Measurements from ENCODE around the gene OR51V1. TPM values are rescaled to one million over a fixed set of nuclear protein-coding genes. Genes with fewer than 3 reads are reported as not detected.

Gene OR51V1
- total and polyA plus RNA-seq, 7 donors: not detected

DNA sequence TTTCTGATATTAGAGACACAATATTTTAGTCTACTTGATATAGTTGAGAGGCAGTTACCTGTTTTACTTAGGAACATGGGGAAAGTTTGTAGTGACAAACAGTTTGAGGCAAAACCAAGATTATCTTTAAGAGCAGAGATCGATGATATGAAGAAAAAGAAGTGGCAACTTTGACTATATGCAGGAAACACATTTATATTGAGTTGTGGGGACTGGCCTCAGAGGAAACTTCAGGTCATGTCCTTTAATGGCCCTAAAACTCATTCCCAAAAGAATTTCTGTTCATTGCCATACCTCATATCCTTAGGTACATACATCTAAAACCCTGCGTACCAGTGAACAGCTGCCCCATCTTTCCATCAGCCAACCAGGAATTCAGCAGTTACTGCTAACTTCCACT is 44.7 kb upstream of the OR51V1 start:
- H3K36me3 ChIP-seq: no peaks in the 10 kb centered on the region
- 70 to 80% methylated on average over 2 of the region's 2 CpGs for WGBS, 2 donors

DNA sequence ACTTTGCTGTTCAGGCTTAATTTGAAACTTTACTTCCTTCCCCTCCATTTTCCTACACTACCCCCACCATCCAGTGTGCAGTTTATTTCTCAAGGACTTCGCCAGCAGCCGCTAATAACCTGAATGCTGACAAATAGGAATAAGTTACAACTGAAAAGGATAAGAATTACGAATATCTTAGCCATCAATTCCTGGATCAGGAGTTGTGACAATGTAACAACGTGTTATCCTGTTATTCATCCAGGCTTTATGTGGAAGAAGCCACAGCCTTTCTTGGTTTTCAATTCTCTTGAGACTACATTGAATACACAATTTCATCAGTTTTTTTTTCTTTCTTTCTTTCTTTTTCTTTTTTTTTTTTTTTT is 43.3 kb upstream of the OR51V1 start:
- Histone ChIP-seq H3K4me1 (no peaks in the 10 kb centered on the region), H3K27ac (no peak overlapping the region), H3K27me3 (no peaks in the 10 kb centered on the region), H3K4me3 (no peak overlapping the region), H3K36me3 (no peaks in the 10 kb centered on the region), H3K9me3 (no peaks in the 10 kb centered on the region)
- no peak for DNase-seq
- TF ChIP-seq, protein P1, sequence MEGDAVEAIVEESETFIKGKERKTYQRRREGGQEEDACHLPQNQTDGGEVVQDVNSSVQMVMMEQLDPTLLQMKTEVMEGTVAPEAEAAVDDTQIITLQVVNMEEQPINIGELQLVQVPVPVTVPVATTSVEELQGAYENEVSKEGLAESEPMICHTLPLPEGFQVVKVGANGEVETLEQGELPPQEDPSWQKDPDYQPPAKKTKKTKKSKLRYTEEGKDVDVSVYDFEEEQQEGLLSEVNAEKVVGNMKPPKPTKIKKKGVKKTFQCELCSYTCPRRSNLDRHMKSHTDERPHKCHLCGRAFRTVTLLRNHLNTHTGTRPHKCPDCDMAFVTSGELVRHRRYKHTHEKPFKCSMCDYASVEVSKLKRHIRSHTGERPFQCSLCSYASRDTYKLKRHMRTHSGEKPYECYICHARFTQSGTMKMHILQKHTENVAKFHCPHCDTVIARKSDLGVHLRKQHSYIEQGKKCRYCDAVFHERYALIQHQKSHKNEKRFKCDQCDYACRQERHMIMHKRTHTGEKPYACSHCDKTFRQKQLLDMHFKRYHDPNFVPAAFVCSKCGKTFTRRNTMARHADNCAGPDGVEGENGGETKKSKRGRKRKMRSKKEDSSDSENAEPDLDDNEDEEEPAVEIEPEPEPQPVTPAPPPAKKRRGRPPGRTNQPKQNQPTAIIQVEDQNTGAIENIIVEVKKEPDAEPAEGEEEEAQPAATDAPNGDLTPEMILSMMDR (IDR thresholded peaks at IDR 0.05): no peak
- TF ChIP-seq EP300 (IDR thresholded peaks at IDR 0.05): no peak
- no peak for TF ChIP-seq POLR2A (IDR thresholded peaks at IDR 0.05)
- no peak for TF ChIP-seq POLR2AphosphoS5 (IDR thresholded peaks at IDR 0.05)
- intact Hi-C loops (cut with DNase I): no loop called here
- WGBS, 2 donors: 81 to 86% methylated on average over 4 of the region's 4 CpGs

More for the DNA sequence above, 44.7 kb upstream of the OR51V1 start:
- no peak overlapping the region for H3K4me3 ChIP-seq
- intact Hi-C loops (cut with DNase I): no loop called here
- H3K27ac ChIP-seq: no peak overlapping the region
- H3K4me1 ChIP-seq: no peaks in the 10 kb centered on the region
- H3K9me3 ChIP-seq: no peaks in the 10 kb centered on the region
- TF ChIP-seq POLR2AphosphoS5 (IDR thresholded peaks at IDR 0.05) (no peak), EP300 (IDR thresholded peaks at IDR 0.05) (no peak), POLR2A (IDR thresholded peaks at IDR 0.05) (no peak)
- TF ChIP-seq, protein P1 (IDR thresholded peaks at IDR 0.05): no peak
- H3K27me3 ChIP-seq: no peaks in the 10 kb centered on the region
- no peak for DNase-seq

DNA sequence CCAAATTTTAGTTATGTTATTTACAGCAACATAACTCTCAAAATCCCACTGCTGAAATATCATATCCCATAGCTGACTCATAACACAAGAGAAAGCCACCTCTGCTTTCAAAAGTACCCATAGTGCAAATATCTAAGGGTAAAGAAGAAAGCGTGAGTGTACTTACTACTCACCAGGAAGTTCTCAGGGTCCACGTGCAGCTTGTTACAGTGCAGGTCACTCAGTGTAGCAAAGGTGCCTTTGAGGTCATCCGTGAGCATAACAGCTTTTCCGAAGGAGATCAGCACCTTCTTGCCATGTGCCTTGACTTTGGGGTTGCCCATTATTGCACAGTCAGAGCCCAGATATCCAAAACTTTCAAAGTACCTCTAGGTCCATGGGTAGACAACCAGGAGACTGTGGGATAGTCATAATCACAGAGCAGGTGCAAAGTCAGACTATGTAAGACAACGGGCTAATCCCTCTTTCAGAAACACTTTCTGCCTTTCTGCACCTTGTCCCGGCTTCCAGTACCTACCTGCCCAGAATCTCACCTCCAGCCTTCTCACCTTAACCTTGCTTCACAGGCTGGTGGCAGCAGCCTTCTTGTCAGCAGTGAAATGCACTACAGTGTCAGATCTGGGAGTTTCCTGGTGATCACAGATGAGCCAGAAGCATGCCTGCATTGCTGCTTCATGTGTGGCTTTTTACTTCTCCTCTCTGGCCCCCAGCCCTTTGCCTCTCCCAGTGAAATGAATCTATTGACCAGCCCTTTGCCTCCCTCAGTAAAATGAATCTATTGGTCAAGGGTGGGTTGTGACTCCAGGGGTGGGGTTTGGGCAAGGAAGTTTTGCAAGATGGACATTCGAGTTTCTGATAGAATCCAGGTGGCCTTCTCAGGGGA is 42.7 kb upstream of the OR51V1 start:
- intact Hi-C loops (cut with DNase I): no loop called here
- Histone ChIP-seq H3K4me1 (no peaks in the 10 kb centered on the region), H3K27me3 (no peaks in the 10 kb centered on the region), H3K27ac (no peak overlapping the region), H3K4me3 (no peak overlapping the region), H3K9me3 (no peaks in the 10 kb centered on the region), H3K36me3 (no peaks in the 10 kb centered on the region)
- WGBS, 2 donors: 63 to 70% methylated on average over 7 of the region's 7 CpGs
- TF ChIP-seq, protein P1 (IDR thresholded peaks at IDR 0.05): no peak
- TF ChIP-seq POLR2A (IDR thresholded peaks at IDR 0.05) (no peak), POLR2AphosphoS5 (IDR thresholded peaks at IDR 0.05) (no peak), EP300 (IDR thresholded peaks at IDR 0.05) (no peak)
- DNase-seq: no peak

DNA sequence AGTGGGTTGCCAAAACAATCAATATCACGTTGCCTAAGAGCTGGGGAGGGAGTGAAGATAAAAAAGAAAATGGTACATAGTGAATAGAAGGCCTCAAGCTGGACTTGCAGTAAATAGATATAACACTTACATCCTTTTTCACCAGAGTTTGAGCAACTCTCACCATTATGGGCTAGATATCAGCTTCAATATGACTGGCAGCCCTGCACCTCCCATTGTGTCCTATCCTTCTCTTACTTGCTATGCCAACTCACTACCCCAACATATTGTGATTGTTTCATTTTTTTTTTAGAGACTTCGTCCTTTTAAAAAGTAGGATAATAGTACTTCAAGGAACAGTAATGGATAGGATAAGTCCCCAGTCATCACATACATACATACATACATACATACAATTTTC is 41.7 kb upstream of the OR51V1 start:
- Histone ChIP-seq H3K4me3 (no peak overlapping the region), H3K27ac (no peak overlapping the region), H3K36me3 (no peaks in the 10 kb centered on the region), H3K4me1 (no peaks in the 10 kb centered on the region), H3K9me3 (no peaks in the 10 kb centered on the region), H3K27me3 (no peaks in the 10 kb centered on the region)
- no peak for TF ChIP-seq POLR2A (IDR thresholded peaks at IDR 0.05)
- intact Hi-C loops (cut with DNase I): no loop called here
- DNase-seq: no peak
- 66 to 70% methylated on average over 2 of the region's 2 CpGs for whole genome bisulfite sequencing, 2 donors

DNA sequence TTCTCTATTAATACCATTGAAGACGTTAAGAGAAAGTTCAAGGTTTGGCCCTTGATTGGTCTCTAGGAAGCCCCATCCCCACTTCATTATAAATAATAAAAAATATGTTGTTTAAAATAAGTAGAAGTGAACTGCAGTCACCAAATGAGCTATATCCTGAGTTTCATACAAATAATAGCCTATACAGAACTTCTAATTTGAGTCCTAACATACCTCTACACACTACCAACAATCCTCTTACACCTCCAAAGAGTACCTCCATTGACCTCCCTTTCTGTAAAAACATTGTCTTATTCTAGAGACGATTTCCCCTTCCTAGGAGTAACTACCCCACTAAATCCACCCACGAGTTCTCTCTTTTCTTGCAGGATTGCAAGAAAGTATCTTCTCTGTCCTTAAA is 41.0 kb upstream of the OR51V1 start:
- Histone ChIP-seq H3K27me3 (no peaks in the 10 kb centered on the region), H3K4me1 (no peaks in the 10 kb centered on the region), H3K4me3 (no peak overlapping the region), H3K36me3 (no peaks in the 10 kb centered on the region), H3K27ac (no peak overlapping the region), H3K9me3 (no peaks in the 10 kb centered on the region)
- 57 to 68% methylated on average over 3 of the region's 3 CpGs for WGBS, 2 donors
- intact Hi-C loops (cut with DNase I): no loop called here
- TF ChIP-seq EP300 (IDR thresholded peaks at IDR 0.05): no peak
- no peak for TF ChIP-seq POLR2AphosphoS5 (IDR thresholded peaks at IDR 0.05)
- TF ChIP-seq POLR2A (IDR thresholded peaks at IDR 0.05): no peak
- TF ChIP-seq, protein P1 (IDR thresholded peaks at IDR 0.05): no peak
- DNase-seq: no peak
